ENCODE data around the gene PPP2R5B. TPM values are rescaled to one million over a fixed set of nuclear protein-coding genes. Genes with fewer than 3 reads are reported as not detected.
A peak's percentile ranks its signal among the peaks of the same experiment; 100 is the strongest.

The PPP2R5B gene
- total and polyA plus RNA-seq, 9 of the 15 experiments (the other 6 are each of a cell fraction or from before 2014, with no cell fraction given), result 0.10 to 7.8 (median 3.3) TPM

- TF ChIP-seq, protein P1, sequence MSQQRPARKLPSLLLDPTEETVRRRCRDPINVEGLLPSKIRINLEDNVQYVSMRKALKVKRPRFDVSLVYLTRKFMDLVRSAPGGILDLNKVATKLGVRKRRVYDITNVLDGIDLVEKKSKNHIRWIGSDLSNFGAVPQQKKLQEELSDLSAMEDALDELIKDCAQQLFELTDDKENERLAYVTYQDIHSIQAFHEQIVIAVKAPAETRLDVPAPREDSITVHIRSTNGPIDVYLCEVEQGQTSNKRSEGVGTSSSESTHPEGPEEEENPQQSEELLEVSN (IDR thresholded peaks at IDR 0.05; ENCODE audit: borderline replicate concordance in 1 of 2, extremely low read depth in 1 of 2, insufficient read depth in 1 of 2, insufficient read length in 1 of 2, low read depth in 1 of 2, low read length in 1 of 2, poor library complexity in 1 of 2, severe bottlenecking in 1 of 2), result peak; percentile 68 to 81
- peak; percentile 47 for TF ChIP-seq VEZF1 (CRISPR knock-in tag; IDR thresholded peaks at IDR 0.05)
- TF ChIP-seq RBM17 (IDR thresholded peaks at IDR 0.05; ENCODE audit: borderline replicate concordance, low read depth, low read length), result no peak
- peak; percentile 10; the same call in 1 of the 2 replicates for TF ChIP-seq EGR1 (conservative IDR thresholded peaks at IDR 0.05)
- TF ChIP-seq SRSF9 (IDR thresholded peaks at IDR 0.05; ENCODE audit: borderline replicate concordance, low read depth, low read length), result no peak
- peak; percentile 79; the same call in 1 of the 2 replicates for TF ChIP-seq SP1 (CRISPR knock-in tag; IDR thresholded peaks at IDR 0.05)
- TF ChIP-seq HMBOX1 (IDR thresholded peaks at IDR 0.05), result 0 out of 2 replicates have a peak, but pooled peaks have one; percentile 34
- TF ChIP-seq MBD2 (IDR thresholded peaks at IDR 0.05; ENCODE audit: borderline replicate concordance, low read depth), result peak; percentile 51; the same call in 1 of the 2 replicates
- TF ChIP-seq, protein P2, sequence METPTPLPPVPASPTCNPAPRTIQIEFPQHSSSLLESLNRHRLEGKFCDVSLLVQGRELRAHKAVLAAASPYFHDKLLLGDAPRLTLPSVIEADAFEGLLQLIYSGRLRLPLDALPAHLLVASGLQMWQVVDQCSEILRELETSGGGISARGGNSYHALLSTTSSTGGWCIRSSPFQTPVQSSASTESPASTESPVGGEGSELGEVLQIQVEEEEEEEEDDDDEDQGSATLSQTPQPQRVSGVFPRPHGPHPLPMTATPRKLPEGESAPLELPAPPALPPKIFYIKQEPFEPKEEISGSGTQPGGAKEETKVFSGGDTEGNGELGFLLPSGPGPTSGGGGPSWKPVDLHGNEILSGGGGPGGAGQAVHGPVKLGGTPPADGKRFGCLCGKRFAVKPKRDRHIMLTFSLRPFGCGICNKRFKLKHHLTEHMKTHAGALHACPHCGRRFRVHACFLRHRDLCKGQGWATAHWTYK (CRISPR knock-in tag; IDR thresholded peaks at IDR 0.05), result 0 out of 2 replicates have a peak, but pooled peaks have one; percentile 17
- TF ChIP-seq RBFOX2 (IDR thresholded peaks at IDR 0.05; ENCODE audit: low read depth, low read length), result peak; percentile 67
- TF ChIP-seq MEIS2 (IDR thresholded peaks at IDR 0.05; ENCODE audit: partially characterized antibody), result peak; percentile 83
- peak; percentile 89 for TF ChIP-seq NFRKB (IDR thresholded peaks at IDR 0.05; ENCODE audit: low read depth)
- peak; percentile 68; the same call in 1 of the 2 replicates for TF ChIP-seq POLR2AphosphoS5 (IDR thresholded peaks at IDR 0.05; ENCODE audit: control insufficient read depth, insufficient read depth, low read depth, low read length)
- TF ChIP-seq, protein P3, sequence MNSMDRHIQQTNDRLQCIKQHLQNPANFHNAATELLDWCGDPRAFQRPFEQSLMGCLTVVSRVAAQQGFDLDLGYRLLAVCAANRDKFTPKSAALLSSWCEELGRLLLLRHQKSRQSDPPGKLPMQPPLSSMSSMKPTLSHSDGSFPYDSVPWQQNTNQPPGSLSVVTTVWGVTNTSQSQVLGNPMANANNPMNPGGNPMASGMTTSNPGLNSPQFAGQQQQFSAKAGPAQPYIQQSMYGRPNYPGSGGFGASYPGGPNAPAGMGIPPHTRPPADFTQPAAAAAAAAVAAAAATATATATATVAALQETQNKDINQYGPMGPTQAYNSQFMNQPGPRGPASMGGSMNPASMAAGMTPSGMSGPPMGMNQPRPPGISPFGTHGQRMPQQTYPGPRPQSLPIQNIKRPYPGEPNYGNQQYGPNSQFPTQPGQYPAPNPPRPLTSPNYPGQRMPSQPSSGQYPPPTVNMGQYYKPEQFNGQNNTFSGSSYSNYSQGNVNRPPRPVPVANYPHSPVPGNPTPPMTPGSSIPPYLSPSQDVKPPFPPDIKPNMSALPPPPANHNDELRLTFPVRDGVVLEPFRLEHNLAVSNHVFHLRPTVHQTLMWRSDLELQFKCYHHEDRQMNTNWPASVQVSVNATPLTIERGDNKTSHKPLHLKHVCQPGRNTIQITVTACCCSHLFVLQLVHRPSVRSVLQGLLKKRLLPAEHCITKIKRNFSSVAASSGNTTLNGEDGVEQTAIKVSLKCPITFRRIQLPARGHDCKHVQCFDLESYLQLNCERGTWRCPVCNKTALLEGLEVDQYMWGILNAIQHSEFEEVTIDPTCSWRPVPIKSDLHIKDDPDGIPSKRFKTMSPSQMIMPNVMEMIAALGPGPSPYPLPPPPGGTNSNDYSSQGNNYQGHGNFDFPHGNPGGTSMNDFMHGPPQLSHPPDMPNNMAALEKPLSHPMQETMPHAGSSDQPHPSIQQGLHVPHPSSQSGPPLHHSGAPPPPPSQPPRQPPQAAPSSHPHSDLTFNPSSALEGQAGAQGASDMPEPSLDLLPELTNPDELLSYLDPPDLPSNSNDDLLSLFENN (IDR thresholded peaks at IDR 0.05; ENCODE audit: low read depth in 2 of 2, low read length in 2 of 2), result 0 out of 4 replicates have a peak, but pooled peaks of 1 of the 2 experiments have one; percentile 38
- peak; percentile 47 for TF ChIP-seq KDM5B (IDR thresholded peaks at IDR 0.05; ENCODE audit: insufficient replicate concordance, low read depth, low read length)
- TF ChIP-seq CBX2 (IDR thresholded peaks at IDR 0.05; ENCODE audit: insufficient read depth, low read length, poor library complexity, severe bottlenecking), result no peak
These were observed 38.9 kb upstream of the PPP2R5B start (continued) for GRCh38 chr11:64885367-64886286.
